HG03432 (cell line): Measurements from ENCODE around the gene C12orf76.
"Not testable (repeated sequence)": the region's sequence is repeated elsewhere in the genome, so short reads cannot be mapped to it uniquely, and the experiment has no call there.

Experiments used
- ATAC-seq: cut with Tn5 transposase; IDR thresholded peaks from one replicate; pipeline ENCODE4 v1.9.1; 2021; ENCODE audit warnings: mild to moderate bottlenecking, moderate library complexity; ENCODE audit not compliant: unreplicated experiment

Gene C12orf76, protein sequence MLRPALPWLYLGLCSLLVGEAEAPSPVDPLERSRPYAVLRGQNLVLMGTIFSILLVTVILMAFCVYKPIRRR

DNA sequence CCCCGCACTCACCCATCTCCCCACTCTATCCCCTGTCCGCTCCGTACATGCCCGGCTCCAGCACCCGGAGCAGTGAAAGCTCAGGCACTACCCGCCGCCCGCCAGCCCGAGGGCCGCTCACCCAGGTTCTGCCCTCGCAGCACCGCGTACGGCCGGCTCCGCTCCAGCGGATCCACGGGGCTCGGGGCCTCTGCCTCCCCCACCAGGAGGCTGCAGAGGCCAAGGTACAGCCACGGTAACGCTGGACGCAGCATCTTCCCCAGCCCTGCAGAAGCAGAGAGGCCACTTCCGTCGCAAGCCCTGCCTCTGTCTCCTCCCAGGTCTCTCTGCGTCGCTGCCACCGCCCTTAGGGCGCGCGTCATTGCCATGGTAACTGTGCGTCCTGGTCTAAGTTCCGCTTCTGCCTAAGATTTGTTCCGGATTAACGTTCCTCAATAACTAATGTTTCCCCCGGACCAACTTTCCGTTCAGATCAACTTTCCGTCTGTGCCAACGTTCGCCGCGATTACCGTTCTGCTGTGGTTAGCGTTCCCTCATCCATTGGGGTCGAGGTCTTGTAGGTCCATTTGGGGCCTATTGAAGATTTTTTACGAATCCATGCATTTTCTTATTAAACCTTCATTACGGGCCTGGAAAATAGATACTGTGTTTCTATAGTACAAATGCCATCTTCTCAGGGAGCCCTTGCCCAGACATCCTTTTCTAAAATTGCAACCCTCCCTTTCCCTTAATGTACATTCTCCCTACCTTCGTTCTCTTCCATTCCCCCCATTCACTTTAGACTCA, at the start of gene C12orf76:
Gene C12orf76 (minus strand): TSS at position 281 of the 786 bp plus-strand sequence. CDS start 27 bp downstream, at position 254.
- peak; percentile 99 for ATAC-seq

DNA sequence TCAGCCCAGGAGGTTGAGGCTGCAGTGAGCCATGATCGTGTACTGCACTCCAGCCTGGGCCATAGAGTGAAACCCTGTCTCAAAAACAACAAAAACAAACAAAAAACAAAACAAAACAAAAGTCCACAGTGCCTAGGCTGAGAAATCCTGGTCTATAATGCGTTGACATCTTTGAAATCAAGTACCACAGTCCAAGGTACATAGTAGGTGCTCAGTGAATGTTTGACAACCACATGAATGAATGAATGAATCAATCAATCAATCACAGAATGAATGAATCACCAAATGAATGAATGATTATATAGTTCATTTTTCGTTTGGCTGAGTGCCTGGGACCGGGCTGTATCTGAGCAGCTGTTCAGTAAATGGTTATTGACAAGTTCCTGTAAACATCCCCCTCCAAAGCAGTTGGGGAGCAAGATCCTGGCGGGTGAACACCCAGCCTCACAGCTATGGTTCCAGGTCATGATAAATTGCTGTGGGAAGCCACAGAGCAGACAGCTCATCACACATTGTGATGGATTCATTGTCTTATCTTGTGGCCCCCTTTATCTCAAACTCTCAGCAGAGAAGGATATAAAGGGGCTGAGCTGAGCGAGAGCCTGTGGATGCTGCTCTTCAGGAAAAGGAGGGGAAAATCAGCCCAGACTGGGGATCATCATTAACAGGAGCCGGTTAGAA, 45.4 kb upstream of the C12orf76 start:
- no peak for ATAC-seq

GRCh38 chr12:110091136-110091711, 42.9 kb upstream of the C12orf76 start:
- no peak for ATAC-seq

- ATAC-seq: no peak
Measured at GRCh38 chr12:110090266-110091135, 42.2 kb upstream of the C12orf76 start.

- no peak for ATAC-seq
Measured at GRCh38 chr12:110088936-110089335, 40.6 kb upstream of the C12orf76 start.

DNA sequence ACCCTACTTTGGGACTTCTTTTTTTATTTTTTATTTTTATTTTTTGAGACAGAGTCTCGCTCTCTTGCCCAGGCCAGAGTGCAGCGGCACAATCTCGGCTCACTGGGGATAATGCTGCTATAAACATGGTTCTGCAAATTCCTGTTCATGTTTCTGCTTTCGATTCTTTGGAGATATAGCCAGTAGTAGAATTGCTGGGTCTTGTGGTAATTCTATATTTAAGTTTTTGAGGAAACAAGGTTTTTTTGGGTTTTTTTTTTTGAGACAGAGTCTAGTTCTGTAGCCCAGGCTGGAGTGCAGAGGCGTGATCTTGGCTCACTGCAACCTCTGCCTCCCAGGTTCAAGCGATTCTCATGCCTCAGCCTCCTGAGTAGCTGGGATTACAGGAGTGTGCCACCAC, 39.9 kb upstream of the C12orf76 start:
- ATAC-seq: not testable (repeated sequence)

DNA sequence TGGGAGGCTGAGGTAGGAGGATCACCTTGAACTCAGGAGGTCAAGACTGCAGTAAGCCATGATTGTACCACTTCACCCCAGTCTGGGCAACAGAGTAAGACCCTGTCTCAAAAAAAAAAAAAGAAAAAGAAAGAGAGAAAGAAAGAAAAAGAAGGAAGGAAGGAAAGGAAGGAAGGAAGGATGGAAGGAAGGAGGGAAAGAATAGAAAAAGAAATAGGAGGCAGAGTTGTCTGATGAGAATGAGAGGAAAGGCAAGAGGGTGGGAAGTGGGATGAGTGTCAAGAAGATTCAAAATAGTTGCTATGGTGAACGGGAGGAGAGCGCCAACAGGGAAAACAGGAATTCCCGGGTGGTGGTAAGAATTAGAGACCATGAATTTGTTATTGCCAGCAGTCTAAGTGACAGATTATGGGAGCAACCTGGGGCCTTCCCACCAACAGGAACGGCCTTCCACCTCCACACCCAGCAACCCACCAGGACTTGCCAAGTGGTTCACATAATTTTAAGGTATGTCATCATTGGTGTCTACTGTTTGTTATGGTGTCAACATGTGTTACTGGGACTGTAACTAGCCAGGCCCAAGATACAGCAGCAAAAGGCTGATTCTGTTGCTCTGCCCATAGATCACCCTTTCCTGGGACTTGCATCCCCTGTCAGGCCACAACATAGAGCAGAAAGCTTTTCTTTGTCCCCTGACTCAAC, 36.1 kb upstream of the C12orf76 start:
- ATAC-seq: no peak

- no peak for ATAC-seq
Measured at GRCh38 chr12:110080410-110080809, 32.1 kb upstream of the C12orf76 start.

- peak; percentile 80 for ATAC-seq
Measured at GRCh38 chr12:110079477-110080400, 31.4 kb upstream of the C12orf76 start.

GRCh38 chr12:110077800-110078199, 29.5 kb upstream of the C12orf76 start:
- ATAC-seq: no peak

- no peak for ATAC-seq
Measured at GRCh38 chr12:110075880-110076279, 27.6 kb upstream of the C12orf76 start.

GRCh38 chr12:110074089-110074488, 25.8 kb upstream of the C12orf76 start:
- ATAC-seq: no peak

DNA sequence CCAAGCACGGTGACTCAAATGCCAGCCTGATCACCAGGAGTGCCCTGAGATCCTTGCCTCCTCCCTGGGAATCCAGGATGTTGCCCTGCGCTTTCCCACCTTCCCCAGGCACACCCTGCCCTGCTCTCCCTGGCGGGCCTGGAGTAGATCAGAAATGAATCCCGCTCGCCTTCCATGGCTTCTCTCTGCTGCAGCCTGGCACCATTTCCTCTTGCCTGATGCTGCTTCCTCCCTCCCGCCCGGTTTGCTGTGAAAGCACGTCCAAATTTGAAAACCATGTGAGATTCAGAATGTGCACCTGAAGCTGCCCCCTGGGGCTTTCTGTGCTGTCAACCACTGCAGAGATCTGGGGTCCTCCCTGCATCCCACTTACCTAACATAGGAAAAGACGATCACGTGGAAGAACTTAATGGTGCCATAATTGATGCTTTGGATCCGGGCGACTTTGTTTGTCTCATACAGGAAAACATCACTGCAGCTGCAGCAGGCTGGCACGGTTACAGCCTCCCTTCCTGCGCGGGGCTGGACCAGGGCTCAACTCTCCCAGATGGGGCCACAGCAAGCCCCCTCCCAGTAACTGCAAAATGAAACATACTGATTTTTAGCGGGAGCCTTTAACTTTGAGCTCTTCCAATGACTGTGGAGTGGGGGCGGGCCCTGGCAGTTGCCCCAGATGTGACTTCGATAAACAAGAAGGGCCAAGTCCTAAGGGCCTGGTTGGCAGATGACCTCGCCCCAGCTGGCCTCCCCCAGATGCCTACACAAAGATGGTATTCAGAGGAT, 24.9 kb upstream of the C12orf76 start:
- no peak for ATAC-seq

GRCh38 chr12:110072636-110073035, 24.3 kb upstream of the C12orf76 start:
- not testable (repeated sequence) for ATAC-seq

GRCh38 chr12:110071967-110072366, 23.6 kb upstream of the C12orf76 start:
- ATAC-seq: no peak

DNA sequence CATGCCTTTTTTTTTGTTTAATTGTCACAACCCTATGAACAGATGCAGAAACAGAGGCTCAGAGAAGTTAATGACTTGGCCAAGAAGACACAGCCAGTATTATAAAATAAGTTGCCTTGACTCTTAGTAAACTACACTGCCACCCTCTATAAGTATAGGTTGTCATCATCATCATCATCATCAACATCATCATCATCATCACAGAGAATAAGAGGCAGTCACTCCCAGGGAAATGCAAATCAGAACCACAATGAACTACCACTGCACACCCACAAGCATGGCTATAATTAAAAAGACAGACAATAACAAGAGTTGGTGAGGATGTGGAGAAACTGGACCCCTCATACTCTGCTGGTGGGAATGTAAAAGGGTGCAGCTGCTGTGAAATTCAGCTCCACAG, 23.2 kb upstream of the C12orf76 start:
- no peak for ATAC-seq

GRCh38 chr12:110068654-110069053, 20.3 kb upstream of the C12orf76 start:
- ATAC-seq: no peak

GRCh38 chr12:110068115-110068514, 19.8 kb upstream of the C12orf76 start:
- ATAC-seq: not testable (repeated sequence)
